ENCODE results near the gene BICC1. TPM values are rescaled to one million over a fixed set of nuclear protein-coding genes. Genes with fewer than 3 reads are reported as not detected.

BICC1 gene
- total RNA-seq, 1 experiment from 2014 or later: not detected

DNA sequence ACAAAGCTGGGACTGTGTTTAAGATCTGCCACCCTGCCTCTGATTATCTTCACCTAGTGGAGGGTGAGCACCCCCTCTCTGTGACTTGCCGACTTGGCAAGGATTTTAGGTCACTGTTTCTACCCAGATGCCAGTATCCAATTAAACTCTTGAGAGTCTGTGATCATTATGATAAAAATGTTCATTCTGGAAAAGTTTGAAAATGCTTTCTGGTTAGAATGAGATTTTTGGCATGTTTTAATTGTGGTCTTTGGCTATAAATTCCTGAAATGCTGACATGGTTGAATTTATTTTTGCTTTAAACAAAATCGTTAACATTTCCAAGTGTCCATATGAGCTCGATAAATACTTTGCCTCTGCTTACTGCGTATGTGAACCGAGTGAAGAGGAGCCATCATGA lies 221.4 kb downstream of the BICC1 start:
- TF ChIP-seq, protein P1, sequence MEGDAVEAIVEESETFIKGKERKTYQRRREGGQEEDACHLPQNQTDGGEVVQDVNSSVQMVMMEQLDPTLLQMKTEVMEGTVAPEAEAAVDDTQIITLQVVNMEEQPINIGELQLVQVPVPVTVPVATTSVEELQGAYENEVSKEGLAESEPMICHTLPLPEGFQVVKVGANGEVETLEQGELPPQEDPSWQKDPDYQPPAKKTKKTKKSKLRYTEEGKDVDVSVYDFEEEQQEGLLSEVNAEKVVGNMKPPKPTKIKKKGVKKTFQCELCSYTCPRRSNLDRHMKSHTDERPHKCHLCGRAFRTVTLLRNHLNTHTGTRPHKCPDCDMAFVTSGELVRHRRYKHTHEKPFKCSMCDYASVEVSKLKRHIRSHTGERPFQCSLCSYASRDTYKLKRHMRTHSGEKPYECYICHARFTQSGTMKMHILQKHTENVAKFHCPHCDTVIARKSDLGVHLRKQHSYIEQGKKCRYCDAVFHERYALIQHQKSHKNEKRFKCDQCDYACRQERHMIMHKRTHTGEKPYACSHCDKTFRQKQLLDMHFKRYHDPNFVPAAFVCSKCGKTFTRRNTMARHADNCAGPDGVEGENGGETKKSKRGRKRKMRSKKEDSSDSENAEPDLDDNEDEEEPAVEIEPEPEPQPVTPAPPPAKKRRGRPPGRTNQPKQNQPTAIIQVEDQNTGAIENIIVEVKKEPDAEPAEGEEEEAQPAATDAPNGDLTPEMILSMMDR (IDR thresholded peaks at IDR 0.05 in 2 of 3, conservative IDR thresholded peaks at IDR 0.05 in 1 of 3; ENCODE audit: borderline replicate concordance in 1 of 3, insufficient read depth in 1 of 3, low read depth in 2 of 3, low read length in 2 of 3): 0 out of 6 replicates have a peak, but pooled peaks of 1 of the 3 experiments have one; percentile 9
- TF ChIP-seq RAD21 (IDR thresholded peaks at IDR 0.05; ENCODE audit: low read depth) (peak; percentile 11; the same call in 1 of the 2 replicates), CEBPB (IDR thresholded peaks at IDR 0.05; ENCODE audit: low read depth) (no peak)
- H3K9me2 ChIP-seq (ENCODE audit: insufficient read depth): no peaks in the 10 kb centered on the region
- no peak overlapping the region for H3K9ac ChIP-seq (ENCODE audit: low read length)
- DNase-seq (ENCODE audit: low read depth, low spot score): no peak
- peaks cover 0 to 5% of the 10 kb centered on the region in 2 experiments; a peak in 1 of 4 replicates for H3K9me3 ChIP-seq (ENCODE audit: control insufficient read depth in 1 of 2, insufficient read depth in 1 of 2, low read depth in 1 of 2, low read length in 2 of 2)
- ATAC-seq: no peak
- no peak overlapping the region for H2AFZ ChIP-seq (ENCODE audit: low read depth, low read length, poor library complexity, severe bottlenecking)
- no peak overlapping the region for H3K4me2 ChIP-seq (ENCODE audit: low read length)
- H3K4me3 ChIP-seq (replicated peaks in 1 of 2; ENCODE audit: low read depth in 1 of 2, low read length in 2 of 2): no peak overlapping the region
- H3K27me3 ChIP-seq (ENCODE audit: insufficient read depth, low read length): peaks cover 4% of the 10 kb centered on the region; the same call in 1 of the 2 replicates
- H3K79me2 ChIP-seq (ENCODE audit: insufficient read depth, low read length): no peaks in the 10 kb centered on the region
- no peaks in the 10 kb centered on the region for H3K36me3 ChIP-seq (ENCODE audit: control insufficient read depth in 1 of 2, insufficient read depth in 2 of 2, low read length in 2 of 2)
- POLR2A ChIA-PET: no interaction called here
- no peak overlapping the region for H3K27ac ChIP-seq (ENCODE audit: low read depth, low read length)
- intact Hi-C loops (cut with micrococcal nuclease): no loop called here
- H3K4me1 ChIP-seq (ENCODE audit: control insufficient read depth in 1 of 2, insufficient read depth in 2 of 2, low read length in 2 of 2): no peaks in the 10 kb centered on the region
- CTCF ChIA-PET: interaction anchor here (1.4 kb wide), 1 partner anchor 203 kb away, joined by 3 read pairs; no protein-coding TSS in a partner anchor
- H4K20me1 ChIP-seq (ENCODE audit: insufficient read depth): no peaks in the 10 kb centered on the region
- RAD21 ChIA-PET (ENCODE audit: low non-redundant PET in 1 of 2, low total read pairs in 2 of 2, uncharacterized antibody in 2 of 2, unreplicated experiment in 2 of 2): no interaction called here
- BruUV-seq (replicated peaks): no TSS peak

DNA sequence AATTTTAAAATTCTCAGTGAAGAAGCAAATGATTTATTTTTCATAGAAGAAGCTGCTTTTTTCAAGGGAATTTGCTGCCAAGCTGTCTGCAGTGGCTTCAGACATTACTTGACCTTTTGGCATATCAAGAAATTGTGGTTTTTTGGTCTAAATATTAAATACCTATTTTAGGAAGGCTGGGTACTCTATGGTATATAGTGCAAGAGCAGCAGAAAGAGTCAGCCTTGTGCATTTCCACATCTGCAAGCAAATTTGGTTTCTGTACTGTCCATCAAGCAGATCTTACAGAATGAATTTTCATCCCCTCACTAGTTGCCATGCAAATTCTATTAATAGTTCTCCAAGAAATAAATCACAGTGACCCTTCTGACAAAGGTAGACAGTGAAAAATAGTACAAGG lies 222.0 kb downstream of the BICC1 start:
- H3K4me1 ChIP-seq (ENCODE audit: control insufficient read depth in 1 of 2, insufficient read depth in 2 of 2, low read length in 2 of 2): no peaks in the 10 kb centered on the region
- H3K9ac ChIP-seq (ENCODE audit: low read length): no peak overlapping the region
- peaks cover 0 to 5% of the 10 kb centered on the region in 2 experiments; a peak in 1 of 4 replicates for H3K9me3 ChIP-seq (ENCODE audit: control insufficient read depth in 1 of 2, insufficient read depth in 1 of 2, low read depth in 1 of 2, low read length in 2 of 2)
- H3K9me2 ChIP-seq (ENCODE audit: insufficient read depth): no peaks in the 10 kb centered on the region
- no peak overlapping the region for H2AFZ ChIP-seq (ENCODE audit: low read depth, low read length, poor library complexity, severe bottlenecking)
- CTCF ChIA-PET: interaction anchor here (1.4 kb wide), 1 partner anchor 204 kb away, joined by 3 read pairs; no protein-coding TSS in a partner anchor
- ATAC-seq: no peak
- no peak overlapping the region for H3K27ac ChIP-seq (ENCODE audit: low read depth, low read length)
- POLR2A ChIA-PET: no interaction called here
- H3K36me3 ChIP-seq (ENCODE audit: control insufficient read depth in 1 of 2, insufficient read depth in 2 of 2, low read length in 2 of 2): no peaks in the 10 kb centered on the region
- no peak overlapping the region for H3K4me3 ChIP-seq (replicated peaks in 1 of 2; ENCODE audit: low read depth in 1 of 2, low read length in 2 of 2)
- DNase-seq (ENCODE audit: low read depth, low spot score): no peak
- RAD21 ChIA-PET (ENCODE audit: low non-redundant PET in 1 of 2, low total read pairs in 2 of 2, uncharacterized antibody in 2 of 2, unreplicated experiment in 2 of 2): no interaction called here
- TF ChIP-seq POLR2AphosphoS5 (IDR thresholded peaks at IDR 0.05; ENCODE audit: low read depth, low read length) (no peak), TCF7L2 (IDR thresholded peaks at IDR 0.05; ENCODE audit: borderline replicate concordance, extremely low read depth, insufficient read depth, insufficient read length) (no peak), EZH2phosphoT487 (IDR thresholded peaks at IDR 0.05; ENCODE audit: borderline replicate concordance) (no peak), CBX3 (IDR thresholded peaks at IDR 0.05; ENCODE audit: low read depth) (no peak), JUND (IDR thresholded peaks at IDR 0.05) (no peak), EGR1 (IDR thresholded peaks at IDR 0.05; ENCODE audit: low read depth) (no peak)
- TF ChIP-seq, protein P2, sequence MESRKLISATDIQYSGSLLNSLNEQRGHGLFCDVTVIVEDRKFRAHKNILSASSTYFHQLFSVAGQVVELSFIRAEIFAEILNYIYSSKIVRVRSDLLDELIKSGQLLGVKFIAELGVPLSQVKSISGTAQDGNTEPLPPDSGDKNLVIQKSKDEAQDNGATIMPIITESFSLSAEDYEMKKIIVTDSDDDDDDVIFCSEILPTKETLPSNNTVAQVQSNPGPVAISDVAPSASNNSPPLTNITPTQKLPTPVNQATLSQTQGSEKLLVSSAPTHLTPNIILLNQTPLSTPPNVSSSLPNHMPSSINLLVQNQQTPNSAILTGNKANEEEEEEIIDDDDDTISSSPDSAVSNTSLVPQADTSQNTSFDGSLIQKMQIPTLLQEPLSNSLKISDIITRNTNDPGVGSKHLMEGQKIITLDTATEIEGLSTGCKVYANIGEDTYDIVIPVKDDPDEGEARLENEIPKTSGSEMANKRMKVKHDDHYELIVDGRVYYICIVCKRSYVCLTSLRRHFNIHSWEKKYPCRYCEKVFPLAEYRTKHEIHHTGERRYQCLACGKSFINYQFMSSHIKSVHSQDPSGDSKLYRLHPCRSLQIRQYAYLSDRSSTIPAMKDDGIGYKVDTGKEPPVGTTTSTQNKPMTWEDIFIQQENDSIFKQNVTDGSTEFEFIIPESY (IDR thresholded peaks at IDR 0.05; ENCODE audit: extremely low read depth, insufficient replicate concordance, low read length): no peak
- TF ChIP-seq, protein P3, sequence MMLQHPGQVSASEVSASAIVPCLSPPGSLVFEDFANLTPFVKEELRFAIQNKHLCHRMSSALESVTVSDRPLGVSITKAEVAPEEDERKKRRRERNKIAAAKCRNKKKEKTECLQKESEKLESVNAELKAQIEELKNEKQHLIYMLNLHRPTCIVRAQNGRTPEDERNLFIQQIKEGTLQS (IDR thresholded peaks at IDR 0.05): no peak
- TF ChIP-seq, protein P1 (IDR thresholded peaks at IDR 0.05 in 2 of 3, conservative IDR thresholded peaks at IDR 0.05 in 1 of 3; ENCODE audit: borderline replicate concordance in 1 of 3, insufficient read depth in 1 of 3, low read depth in 2 of 3, low read length in 2 of 3): no peak
- intact Hi-C loops (cut with micrococcal nuclease): no loop called here
- no peak overlapping the region for H3K4me2 ChIP-seq (ENCODE audit: low read length)
- no peaks in the 10 kb centered on the region for H3K79me2 ChIP-seq (ENCODE audit: insufficient read depth, low read length)
- H3K27me3 ChIP-seq (ENCODE audit: insufficient read depth, low read length): peaks cover 4% of the 10 kb centered on the region; the same call in 1 of the 2 replicates
- no TSS peak for BruUV-seq (replicated peaks)
- no peaks in the 10 kb centered on the region for H4K20me1 ChIP-seq (ENCODE audit: insufficient read depth)
